Activated T-cell treated with anti-CD3 and anti-CD28 coated beads for 24 hours (primary cell): ENCODE results near the gene SEMA3B.

Experiments used
- DNase-seq: peaks from one replicate; pipeline ENCODE4 v3.0.0-alpha.2; 2020; ENCODE audit warnings: low read depth

SEMA3B gene

DNA sequence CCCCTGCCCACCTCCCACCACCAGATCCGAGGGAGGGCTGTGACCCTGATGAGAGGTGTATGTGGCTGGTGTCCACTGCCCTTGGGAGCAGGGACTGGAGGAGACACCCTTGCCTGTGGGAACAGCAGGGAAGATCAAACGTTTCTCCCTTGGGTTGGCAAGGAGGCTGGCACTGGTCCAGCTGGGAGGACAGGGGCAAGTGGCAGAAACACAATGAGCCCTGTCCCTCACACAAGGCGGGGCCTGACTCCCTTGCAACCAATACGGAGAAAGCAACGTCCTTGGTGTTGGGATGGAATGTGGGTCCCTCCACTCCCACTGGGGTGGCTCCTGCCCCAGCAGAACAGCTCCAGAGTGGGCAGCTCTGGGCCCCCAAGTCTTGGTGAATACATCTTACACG is 48.4 kb downstream of the SEMA3B start:
- no peak for DNase-seq

- no peak for DNase-seq
Observed at GRCh38 chr3:50318163-50318562, 49.2 kb downstream of the SEMA3B start.

- no peak for DNase-seq
Observed at GRCh38 chr3:50318615-50319014, 49.7 kb downstream of the SEMA3B start.

- no peak for DNase-seq
Observed at GRCh38 chr3:50319181-50319893, 50.4 kb downstream of the SEMA3B start.

- no peak for DNase-seq
Observed at GRCh38 chr3:50319894-50320625, 51.1 kb downstream of the SEMA3B start.

DNA sequence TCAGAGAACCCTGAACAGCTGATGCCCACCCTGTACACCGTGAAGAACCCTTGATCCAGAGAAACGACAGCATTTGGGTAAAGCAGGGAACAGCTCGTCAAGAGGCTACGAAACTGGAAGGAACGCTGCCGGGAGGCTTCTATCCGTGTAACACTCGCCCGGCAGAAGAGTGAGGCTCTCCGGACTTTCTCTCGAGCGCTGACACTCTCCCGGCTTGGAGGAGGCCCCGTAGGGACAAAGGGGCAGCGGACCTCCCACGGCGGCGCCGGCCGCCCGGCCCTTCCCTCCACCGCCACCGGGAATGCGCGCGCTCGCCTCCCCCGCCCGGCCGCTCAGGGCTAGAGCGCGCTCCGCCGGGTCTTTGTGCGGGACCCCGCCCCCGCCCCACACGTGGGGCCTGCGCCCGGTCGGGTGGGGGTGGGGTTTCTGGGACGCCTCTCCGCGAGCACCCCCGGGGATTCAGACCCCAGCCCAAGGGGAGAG is 51.9 kb downstream of the SEMA3B start:
- peak; percentile 54 for DNase-seq

DNA sequence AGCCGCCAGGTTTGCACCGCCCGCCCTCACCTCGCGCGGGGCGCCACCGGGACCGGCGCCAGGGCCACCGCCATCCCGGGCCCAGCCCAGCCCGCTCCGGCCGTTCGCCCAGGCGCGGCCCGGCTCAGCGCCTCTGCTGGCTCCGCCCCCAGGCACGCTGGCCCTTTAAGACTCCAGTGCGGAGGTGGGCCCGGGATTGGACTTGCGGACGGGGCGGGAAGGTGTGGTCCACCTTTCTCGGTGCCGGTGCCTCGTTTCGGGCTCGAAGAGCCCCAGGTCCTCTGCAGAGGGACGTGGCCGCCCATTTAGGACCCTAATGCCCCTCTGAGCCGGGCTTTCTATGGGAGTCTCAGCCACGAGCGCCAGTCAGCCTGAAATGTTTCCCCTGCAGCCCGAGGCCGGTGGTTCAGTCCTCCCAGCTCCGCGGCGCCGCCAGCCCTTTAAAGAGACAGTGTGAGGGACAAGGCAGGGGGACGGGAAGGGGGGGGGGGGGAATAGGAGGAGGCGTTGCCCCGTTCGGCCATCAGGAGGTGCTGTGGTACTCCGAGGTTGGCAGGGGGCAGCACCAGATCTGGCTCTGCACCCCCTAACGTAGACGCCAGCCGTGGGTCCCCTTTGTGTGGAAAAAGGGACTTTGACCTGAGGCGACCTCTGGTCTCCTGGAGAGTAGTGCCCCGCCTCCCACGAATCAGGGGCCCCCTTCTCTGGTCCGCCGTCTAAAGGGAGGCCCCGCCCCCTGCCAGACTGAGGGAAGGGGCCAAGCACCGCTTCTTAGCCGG is 52.6 kb downstream of the SEMA3B start:
- peak; percentile 76 for DNase-seq

DNA sequence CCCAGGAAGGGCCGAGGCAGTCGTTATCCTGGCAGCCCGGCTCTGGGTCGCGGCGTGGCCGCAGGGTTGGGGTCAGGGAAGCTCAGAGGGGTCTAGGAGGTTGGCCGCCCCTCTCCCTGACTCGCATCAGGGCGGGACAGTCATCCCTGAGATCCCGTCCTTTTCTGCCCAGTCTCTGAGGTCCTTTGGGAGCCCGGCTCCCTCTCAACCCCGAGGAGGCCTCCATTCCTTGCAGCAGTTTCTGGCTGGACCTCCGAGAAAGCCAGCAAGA is 53.1 kb downstream of the SEMA3B start:
- DNase-seq, result no peak

- no peak for DNase-seq
Observed at GRCh38 chr3:50322386-50323091, 53.6 kb downstream of the SEMA3B start, which contains the start of gene HYAL2. Gene HYAL2, minus strand, starts transcription at chr3:50322745. Its CDS starts 2,256 bp downstream, at chr3:50320489.

DNA sequence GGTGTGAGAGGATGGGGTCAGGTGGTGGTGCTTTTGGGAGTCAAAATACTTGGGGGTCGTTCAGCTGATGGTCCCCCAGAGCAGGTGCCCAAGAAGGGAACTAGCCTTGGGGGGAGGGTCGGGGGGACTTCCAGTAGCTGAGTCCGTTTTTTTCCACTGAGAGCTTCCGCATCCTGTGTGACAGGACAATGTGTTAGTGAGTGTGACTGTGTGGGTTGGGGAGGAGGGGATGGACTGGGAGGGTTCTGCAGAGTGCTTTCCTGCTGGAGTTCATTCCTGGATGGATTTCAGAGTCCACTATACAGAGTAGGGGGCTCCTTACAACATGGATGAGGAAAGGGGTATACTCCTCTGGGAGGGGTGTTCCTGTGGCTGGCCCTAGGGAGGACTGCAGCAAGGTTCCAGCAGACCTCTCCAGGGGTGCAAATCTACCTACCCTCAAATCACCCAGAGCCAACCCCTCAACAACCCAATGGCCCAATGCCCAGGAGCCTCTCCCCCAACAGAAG is 54.2 kb downstream of the SEMA3B start:
- DNase-seq, result no peak

GRCh38 chr3:50323614-50324199 is 54.8 kb downstream of the SEMA3B start:
- DNase-seq, result no peak

- DNase-seq, result peak; percentile 39
Observed at GRCh38 chr3:50324351-50325112, 55.6 kb downstream of the SEMA3B start.

- no peak for DNase-seq
Observed at GRCh38 chr3:50325113-50325480, 56.1 kb downstream of the SEMA3B start.

DNA sequence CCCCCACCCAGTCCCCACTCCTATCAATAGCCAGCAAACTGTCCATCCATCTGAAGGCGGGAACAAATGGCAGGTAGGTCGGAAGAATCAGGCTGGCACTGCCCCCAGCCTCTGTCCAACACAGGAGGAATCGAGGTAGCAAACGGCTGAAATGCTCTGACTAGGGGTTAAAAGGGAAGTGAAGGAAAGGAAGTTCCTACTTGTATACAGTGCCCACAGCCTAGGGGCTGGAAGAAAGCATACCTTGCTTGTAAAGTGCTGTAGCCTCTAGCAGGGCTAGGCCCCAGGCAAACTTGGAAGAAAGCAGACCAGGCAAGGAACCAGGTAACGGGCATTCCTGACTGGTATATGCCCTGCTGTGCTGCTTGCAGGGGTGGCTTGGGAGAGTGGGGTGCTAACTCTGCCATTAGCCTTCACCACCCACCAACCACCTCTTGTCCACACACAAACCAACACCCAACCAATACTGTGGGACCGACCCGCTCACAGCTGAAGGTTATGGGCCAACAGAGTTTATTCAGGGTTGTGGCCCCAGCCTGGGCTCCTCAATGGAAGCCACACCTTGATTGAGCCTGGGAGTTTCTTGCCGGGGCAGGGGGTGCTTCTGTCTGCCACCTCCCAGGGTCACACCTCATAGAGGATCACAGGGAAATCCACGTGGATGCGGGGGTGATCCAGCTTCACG is 56.7 kb downstream of the SEMA3B start:
- no peak for DNase-seq

DNA sequence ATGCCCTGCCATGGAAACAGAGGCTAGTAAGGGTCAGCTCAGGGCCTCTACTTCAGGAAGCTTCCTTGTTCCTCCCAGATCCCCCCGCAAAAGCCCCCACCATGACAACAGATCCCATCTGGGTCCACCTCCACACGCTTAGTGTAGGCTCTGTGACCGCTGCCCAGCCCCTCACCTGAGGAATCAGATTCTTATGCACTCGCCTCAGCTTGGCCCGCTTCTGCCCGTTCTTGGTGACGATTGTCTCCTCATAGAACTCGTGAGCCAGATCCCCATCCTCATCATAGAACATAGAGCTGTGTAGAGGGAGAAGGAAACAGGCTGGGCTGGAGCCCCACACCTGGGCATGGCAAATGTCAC is 57.2 kb downstream of the SEMA3B start:
- no peak for DNase-seq

GRCh38 chr3:50327129-50327528 is 58.2 kb downstream of the SEMA3B start:
- DNase-seq, result no peak
